ENCODE results near the gene GPSM1.

The GPSM1 gene

GRCh38 chr9:136287960-136288753, 39.2 kb upstream of the GPSM1 start:
- TF ChIP-seq EZH2phosphoT487 (IDR thresholded peaks at IDR 0.05; ENCODE audit: low read depth) (no peak), CTCF (IDR thresholded peaks at IDR 0.05; ENCODE audit: low read depth, low read length) (no peak)
- Histone ChIP-seq H3K4me3 (ENCODE audit: low read length) (peak overlapping the region; percentile 16; the same call in 1 of the 2 replicates), H4K20me1 (ENCODE audit: insufficient read depth, low read length) (no peaks in the 10 kb centered on the region), H3K9me3 (ENCODE audit: insufficient read depth, low read length) (no peaks in the 10 kb centered on the region), H3K4me1 (ENCODE audit: low read length) (peaks cover 15% of the 10 kb centered on the region), H2AFZ (ENCODE audit: low read depth, low read length) (peak overlapping the region; percentile 33; the same call in 1 of the 2 replicates), H3K9ac (ENCODE audit: low read length) (no peak overlapping the region), H3K4me2 (ENCODE audit: low read length) (peak overlapping the region; percentile 46), H3K27me3 (ENCODE audit: low read depth, low read length) (peaks cover 4% of the 10 kb centered on the region; the same call in 1 of the 2 replicates), H3K79me2 (ENCODE audit: low read length) (no peaks in the 10 kb centered on the region), H3K27ac (ENCODE audit: low read length) (no peak overlapping the region), H3K36me3 (replicated peaks; ENCODE audit: low read depth, low read length) (no peaks in the 10 kb centered on the region)

- Histone ChIP-seq H3K4me3 (ENCODE audit: low read length) (no peak overlapping the region), H3K27ac (ENCODE audit: low read length) (no peak overlapping the region), H3K9ac (ENCODE audit: low read length) (no peak overlapping the region), H3K4me1 (ENCODE audit: low read length) (peaks cover 10% of the 10 kb centered on the region), H3K79me2 (ENCODE audit: low read length) (no peaks in the 10 kb centered on the region), H4K20me1 (ENCODE audit: insufficient read depth, low read length) (no peaks in the 10 kb centered on the region), H3K27me3 (ENCODE audit: low read depth, low read length) (no peaks in the 10 kb centered on the region), H2AFZ (ENCODE audit: low read depth, low read length) (no peak overlapping the region; the same call in 1 of the 2 replicates), H3K9me3 (ENCODE audit: insufficient read depth, low read length) (no peaks in the 10 kb centered on the region), H3K36me3 (replicated peaks; ENCODE audit: low read depth, low read length) (no peaks in the 10 kb centered on the region), H3K4me2 (ENCODE audit: low read length) (peak overlapping the region; percentile 27; the same call in 1 of the 2 replicates)
- TF ChIP-seq CTCF (IDR thresholded peaks at IDR 0.05; ENCODE audit: low read depth, low read length), result peak; percentile 27; the same call in 1 of the 2 replicates
- no peak for TF ChIP-seq EZH2phosphoT487 (IDR thresholded peaks at IDR 0.05; ENCODE audit: low read depth)
These were observed 37.5 kb upstream of the GPSM1 start for GRCh38 chr9:136289651-136290507.

GRCh38 chr9:136290508-136291000, 36.8 kb upstream of the GPSM1 start:
- H3K27ac ChIP-seq (ENCODE audit: low read length), result no peak overlapping the region
- H3K79me2 ChIP-seq (ENCODE audit: low read length), result no peaks in the 10 kb centered on the region
- H3K9ac ChIP-seq (ENCODE audit: low read length), result no peak overlapping the region
- TF ChIP-seq CTCF (IDR thresholded peaks at IDR 0.05; ENCODE audit: low read depth, low read length) (no peak), EZH2phosphoT487 (IDR thresholded peaks at IDR 0.05; ENCODE audit: low read depth) (no peak)
- no peak overlapping the region for H3K4me2 ChIP-seq (ENCODE audit: low read length)
- H3K36me3 ChIP-seq (replicated peaks; ENCODE audit: low read depth, low read length), result no peaks in the 10 kb centered on the region
- H4K20me1 ChIP-seq (ENCODE audit: insufficient read depth, low read length), result no peaks in the 10 kb centered on the region
- no peaks in the 10 kb centered on the region for H3K27me3 ChIP-seq (ENCODE audit: low read depth, low read length)
- no peak overlapping the region for H3K4me3 ChIP-seq (ENCODE audit: low read length)
- H2AFZ ChIP-seq (ENCODE audit: low read depth, low read length), result no peak overlapping the region
- peaks cover 10% of the 10 kb centered on the region for H3K4me1 ChIP-seq (ENCODE audit: low read length)
- no peaks in the 10 kb centered on the region for H3K9me3 ChIP-seq (ENCODE audit: insufficient read depth, low read length)
